Measurements from ENCODE around the gene MAPKBP1.

MAPKBP1 gene

DNA sequence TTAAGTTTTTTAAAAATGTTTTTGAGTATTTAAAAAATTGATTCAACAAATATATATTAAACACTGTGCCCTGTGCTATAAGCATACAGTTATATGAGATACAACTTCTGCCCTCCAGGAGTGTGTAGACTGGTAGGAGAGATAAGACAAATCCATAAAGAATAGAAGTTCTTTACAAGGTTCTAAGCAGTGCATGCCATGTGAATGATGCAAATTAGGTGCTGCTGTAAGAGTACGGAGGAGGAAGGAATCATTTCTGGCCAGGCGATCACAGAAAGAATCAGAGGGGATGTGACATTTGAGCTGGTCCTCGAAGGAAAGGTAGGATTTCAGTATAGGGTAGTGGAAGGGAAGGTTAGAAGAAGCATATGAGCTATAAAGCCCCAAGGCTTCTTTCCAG lies 14.0 kb downstream of the MAPKBP1 start:
- no peak for DNase-seq (ENCODE audit: low spot score)

DNA sequence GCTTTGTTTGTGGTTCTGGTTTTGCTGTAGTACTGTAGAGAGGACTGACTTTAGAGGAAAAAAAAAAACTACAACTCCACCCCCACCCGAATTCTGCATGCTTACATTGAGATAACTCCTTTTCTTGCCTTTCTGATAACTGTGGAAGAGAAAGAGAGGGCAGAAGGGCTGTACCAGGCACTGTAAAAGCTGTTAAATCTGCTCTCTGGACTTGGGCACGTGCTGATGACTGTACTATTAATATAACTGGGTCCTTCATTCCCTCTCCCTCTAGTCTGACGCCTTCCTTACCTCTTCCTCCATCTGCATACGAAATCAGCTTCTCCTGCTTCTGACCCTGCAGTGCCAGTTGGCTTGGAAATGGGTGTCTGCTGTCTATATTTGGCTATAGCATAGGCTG lies 15.0 kb downstream of the MAPKBP1 start:
- DNase-seq (ENCODE audit: low spot score): no peak

DNA sequence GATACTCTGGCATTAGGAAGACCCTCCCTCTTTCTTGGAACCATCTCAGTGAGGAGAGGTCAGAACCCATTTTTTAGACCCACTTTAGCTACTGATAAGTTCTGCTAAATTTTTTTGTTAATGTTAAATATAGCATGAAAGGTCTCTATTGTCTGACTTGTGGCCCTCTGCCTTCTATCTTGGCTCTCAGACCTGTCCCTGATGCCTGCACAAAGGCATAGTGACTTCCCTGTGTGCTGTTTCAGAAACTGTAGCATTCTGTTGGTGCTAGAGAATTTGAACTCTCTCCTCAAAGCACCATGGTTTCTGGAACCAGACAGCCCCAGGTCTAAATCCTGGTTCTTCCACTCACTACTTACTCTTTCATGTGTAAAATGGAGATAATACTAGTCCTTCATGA lies 15.4 kb downstream of the MAPKBP1 start:
- DNase-seq (ENCODE audit: low spot score): no peak

DNA sequence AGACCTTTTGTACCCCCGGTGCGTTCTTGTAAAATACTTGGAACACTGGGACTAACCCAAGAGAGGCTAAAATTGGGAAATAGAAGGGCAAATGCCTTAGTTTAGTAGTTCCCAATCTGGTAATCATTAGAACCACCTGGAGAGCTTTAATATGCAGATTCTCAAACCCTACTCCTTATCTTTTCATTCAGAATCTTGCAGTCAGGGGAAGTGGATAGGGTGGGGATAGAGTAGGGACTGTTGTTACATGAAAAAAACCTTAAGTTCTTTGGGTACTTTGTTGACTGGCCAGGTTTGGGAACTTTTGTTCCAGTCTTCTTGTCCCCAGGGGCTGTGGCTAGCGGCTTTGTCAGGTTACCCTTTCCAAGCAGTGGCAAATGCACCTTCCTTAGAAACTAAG lies 15.9 kb downstream of the MAPKBP1 start:
- no peak for DNase-seq (ENCODE audit: low spot score)

DNA sequence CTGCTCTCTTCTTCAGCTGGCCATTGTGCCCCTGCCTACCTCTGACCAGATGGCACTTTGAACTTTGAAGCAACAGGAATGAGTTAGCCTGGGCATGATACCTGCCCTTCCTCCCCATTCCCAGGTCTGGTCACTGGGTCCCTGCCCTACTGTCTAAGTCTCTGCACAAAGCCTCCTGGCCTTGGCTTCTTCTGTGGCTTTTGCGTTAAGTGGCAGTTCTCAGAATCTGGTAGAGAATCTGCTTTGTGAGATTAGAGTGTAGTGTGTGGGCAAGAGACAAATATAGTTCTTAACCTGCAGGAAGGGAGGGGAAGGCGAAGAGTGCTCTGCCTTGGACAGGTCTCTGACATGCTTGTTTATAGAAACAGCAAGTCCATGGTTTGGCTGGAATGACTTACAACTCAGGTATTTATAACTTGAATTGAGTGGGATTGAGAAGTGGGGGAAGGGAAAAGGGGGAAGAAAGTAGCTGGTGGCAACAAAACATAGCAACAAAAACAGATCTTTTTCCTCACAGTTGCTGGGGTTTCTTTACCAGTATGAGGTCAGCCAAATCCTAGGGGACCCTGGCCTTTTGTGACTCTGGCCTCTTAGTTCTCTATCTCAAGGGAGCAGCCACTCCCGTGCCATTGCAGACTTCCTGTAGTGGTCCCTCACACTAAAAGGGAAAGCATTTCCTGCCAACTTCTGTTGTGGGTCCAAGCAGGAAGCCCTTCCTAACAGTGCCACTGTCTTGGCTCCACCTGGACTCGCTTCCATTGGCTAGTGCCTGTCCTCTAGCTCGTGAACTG lies 16.7 kb downstream of the MAPKBP1 start:
- no peak for DNase-seq (ENCODE audit: low spot score)

DNA sequence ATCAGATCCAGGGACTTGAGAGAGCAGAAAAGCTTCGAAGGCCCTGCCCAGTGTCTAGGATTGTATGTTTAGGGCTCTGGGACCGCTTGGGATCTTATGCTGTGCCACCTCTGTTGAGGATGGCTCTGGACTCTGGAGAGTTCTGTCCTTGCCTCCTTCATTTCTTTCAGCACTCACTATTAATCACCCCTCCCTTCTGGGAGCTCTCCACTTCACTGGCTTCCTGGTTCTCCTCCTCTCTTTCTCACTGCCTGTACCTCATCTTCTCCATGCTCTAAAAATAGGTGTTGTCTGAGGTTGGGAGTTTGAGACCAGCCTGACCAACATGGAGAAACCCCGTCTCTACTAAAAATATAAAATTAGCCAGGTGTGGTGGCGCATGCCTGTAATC lies 17.3 kb downstream of the MAPKBP1 start:
- no peak for DNase-seq (ENCODE audit: low spot score)

DNA sequence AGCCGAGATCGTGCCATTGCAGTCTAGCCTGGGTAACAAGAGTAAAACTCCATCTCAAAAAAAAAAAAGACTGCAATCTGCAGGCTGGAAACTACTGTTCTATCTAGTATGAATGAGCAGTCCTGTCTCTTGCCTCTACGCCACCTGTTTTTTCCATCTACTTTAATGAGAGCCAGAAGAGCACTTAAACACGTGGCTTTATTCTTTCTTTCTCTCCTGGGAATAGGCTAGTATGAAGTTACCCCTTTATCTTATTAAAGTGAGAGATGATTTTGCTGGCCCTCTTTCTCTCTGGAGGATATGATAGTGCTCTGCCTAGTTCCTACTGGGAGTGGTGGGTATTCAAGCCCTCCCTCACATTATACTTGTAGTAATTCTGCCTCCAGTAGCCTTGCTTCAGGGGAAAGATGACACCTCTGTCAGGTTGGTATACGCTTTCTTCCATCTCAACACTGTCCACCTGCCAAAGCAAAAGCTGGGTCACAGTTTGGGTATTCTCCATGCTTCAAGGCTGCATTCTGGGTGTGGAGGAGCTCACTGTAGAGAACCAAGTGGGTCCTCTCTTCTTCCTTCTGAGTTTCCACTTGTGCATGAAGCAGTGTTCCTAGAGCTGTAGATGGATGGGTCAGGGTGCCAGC lies 17.8 kb downstream of the MAPKBP1 start:
- no peak for DNase-seq (ENCODE audit: low spot score)

DNA sequence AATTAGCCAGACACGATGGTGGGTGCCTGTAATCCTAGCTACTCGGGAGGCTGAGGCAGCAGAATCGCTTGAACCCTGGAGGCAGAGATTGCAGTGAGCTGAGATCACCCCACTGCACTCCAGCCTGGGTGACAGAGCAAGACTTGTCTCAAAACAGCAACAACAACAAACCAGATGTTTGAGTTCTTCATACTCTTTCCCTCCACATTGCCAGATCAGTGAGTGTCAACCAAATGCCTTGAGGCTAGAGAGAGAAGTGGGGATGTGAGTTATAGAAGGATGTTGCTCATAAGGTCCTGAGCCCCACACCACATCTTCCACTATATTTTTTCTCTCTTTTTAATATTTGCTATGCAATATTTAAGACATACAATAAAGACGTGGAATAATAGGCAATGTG lies 19.8 kb downstream of the MAPKBP1 start:
- no peak for DNase-seq (ENCODE audit: low spot score)

DNA sequence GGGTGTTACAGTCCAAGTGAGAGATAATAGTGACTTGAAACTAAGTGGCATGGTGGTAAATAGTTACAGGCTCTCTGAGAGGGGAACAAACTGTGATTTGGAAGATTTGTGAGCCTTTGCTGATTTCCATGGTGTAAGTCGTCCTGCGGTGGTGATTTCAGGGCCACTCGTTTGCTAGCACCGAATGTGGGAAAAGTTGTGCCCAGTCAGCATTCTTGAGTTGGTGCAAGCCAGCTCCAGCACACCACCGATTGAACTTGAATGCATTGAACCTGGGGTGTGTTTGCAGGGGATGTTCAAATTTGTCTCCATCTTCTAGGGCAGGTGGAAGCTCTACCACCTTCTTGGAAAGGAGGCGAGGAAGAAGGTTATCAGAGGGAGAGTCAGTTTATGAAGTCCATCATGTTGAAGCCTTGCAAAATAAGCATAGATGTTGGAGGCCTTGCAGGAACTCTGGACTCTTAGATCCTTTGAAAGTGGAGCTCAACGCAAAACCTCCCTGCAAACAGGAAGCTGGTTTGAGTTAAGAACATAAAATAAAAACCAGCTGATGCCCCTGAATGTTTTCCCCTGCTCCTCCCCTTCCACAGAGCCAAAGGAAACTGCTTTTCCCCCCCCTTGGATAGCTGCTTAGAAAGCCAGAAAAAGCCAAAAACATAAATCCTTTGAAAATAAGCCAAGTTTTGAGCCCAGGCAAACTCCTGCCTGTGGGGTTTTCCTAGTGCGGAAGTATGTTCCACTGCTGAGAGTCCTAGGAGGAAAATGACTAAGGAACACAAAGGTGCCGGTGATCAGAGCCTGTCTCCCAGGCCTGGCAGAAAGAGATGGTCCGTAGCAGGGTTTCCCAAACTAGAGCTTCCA lies 21.9 kb downstream of the MAPKBP1 start:
- no peak for DNase-seq (ENCODE audit: low spot score)

DNA sequence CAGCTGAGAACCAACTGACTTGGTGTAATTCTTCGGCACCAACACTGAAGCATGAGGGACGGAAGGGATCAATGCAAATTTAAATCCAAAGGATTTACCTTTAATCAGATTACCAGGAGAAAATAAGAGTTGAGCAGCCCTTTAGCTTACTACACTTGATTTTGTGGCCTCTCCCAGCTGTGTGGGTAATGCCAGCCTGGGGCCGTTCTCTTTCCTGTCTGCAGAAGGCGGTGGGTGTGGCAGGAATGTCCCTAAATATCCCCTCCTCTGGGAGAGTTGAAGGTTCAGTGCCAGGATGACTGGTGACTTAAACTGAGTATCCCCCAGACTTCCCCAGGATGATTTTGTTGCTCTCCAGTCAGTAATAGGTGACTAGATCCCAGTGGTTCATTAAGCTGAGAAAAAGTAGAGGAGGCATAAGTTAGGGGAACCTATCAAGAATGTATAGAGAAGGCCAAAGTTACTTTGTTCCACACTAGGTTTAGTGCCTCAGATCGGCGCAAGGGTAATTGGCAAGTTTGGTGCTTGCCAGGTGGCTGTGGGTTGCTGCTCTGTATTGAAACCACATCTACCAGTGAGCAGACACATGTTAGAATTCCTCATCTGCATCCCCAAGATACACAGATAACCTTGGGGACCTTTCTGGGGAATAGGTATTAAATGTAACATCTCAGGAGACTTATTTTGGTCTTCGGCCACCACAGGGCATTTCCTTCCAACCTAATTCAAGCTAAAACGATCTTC lies 23.1 kb downstream of the MAPKBP1 start:
- DNase-seq (ENCODE audit: low spot score): no peak

DNA sequence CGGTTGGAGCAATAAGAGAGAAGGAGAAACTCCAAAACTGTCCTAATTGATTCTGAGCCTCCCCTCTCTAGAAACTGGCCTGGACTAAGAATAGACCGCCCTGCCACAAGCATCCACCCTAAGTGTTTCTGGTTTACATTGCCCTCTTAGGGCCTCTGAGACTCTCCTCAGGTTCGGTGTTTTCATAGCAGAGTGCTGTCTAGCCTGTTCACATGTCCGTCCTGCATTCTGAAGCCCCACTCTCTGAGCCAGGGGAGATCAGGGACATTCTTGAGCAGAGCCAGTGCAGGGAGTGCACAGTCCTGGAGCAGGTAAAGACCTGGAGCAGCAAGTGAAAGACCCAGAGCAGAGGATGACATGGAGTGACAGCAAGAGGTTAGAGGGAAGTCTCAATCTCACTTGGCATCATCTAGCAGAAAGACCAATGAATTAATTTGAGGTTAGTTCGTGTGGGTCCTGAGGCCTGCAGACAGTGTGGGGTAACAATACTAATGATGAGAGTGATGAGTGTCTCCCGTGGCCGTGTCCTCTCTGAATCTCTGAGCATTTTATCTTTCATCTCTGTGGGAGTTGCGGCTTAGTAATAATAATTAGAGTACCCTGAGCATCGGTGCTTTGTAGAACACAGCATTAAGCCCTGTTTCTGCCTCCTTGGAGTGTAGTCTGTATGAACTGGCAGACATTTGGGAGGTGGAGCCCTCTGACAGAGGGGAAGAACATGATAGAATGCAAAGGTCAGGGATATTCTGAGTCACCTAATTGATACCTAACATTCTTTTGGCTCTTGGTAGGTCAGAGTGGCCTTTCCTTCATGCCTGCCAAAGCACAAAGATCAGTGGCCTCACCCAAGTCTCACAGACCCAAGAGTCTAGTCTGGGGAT lies 24.6 kb downstream of the MAPKBP1 start:
- DNase-seq (ENCODE audit: low spot score): no peak

DNA sequence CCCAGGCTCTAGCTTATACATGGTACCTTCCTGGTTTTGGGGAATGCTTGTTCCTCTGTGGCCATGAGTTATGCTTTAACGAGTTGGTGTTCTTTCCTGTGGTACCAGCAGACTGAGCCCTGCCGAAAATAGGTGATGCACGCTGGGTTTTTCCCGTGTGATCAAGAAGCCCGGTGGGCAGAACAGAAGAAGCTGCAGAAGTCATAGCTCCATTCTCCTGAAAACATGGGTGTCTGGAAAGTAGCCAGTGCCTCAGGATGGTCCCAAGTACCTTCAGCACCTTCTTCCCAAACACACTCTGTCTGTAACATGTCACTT lies 25.2 kb downstream of the MAPKBP1 start:
- DNase-seq (ENCODE audit: low spot score): no peak

DNA sequence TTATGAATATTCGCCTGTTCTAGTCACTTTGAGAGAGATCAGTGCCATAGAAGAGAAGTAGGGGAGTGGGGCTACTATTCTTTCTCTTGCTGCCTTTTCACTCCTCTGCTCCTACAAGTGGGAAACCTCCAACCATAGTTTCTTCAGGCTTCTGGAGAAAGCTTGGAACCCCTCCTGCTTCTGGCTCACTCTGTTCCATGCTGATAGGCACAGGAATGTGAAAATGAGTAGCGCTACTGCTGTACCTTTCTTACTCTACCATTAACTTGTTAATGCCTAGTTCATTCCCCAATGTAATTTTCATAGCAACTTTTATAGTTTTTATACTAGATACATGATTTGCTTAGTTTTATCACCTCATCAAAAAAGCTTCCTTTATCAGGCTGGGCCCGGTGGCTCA lies 26.9 kb downstream of the MAPKBP1 start:
- no peak for DNase-seq (ENCODE audit: low spot score)

DNA sequence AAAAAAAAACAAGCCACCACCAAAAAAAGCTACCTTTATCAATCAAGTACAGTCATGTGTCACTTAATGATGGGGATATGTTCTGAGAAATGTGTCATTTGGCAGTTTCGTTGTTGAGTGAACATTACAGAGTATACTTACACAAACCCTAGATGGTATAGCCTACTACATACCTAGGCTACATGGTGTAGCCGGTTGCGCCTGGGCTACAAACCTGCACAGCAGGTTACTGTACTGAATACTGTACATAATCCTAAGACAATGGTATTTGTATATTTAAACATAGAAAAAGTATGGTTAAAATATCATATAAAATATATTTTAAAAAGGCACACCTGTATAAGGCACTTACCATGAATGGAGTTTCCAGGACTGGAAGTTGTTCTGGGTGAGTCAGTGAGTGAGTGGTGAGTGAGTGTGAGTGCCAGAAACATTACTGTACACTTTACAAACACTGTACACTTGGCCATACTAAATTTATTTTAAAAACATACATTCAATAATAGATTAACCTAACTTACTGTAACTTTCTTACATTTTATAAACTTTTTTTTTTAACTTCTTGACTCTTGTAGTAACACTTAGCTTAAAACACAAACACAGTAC lies 27.7 kb downstream of the MAPKBP1 start:
- DNase-seq (ENCODE audit: low spot score): no peak

DNA sequence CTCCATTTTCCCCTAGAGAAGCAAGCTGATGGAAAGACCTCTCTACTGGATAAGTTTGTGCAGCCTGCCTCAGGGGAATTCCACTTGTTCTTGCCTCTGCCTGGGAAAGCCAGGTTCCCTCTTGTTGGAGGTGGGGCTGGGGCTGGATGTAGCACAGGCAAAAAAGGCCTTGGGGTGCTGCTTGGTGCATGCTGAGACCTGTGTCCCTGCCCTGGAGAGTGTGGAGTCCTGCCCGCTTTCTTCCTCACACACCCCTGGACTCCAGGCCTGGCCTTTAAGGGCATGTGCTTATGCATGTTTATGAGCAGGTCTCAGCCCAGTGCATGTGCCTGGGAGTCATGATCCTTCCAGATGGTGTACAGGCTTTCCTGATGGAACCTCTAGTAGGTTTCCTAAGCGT lies 30.1 kb downstream of the MAPKBP1 start:
- DNase-seq (ENCODE audit: low spot score): no peak

DNA sequence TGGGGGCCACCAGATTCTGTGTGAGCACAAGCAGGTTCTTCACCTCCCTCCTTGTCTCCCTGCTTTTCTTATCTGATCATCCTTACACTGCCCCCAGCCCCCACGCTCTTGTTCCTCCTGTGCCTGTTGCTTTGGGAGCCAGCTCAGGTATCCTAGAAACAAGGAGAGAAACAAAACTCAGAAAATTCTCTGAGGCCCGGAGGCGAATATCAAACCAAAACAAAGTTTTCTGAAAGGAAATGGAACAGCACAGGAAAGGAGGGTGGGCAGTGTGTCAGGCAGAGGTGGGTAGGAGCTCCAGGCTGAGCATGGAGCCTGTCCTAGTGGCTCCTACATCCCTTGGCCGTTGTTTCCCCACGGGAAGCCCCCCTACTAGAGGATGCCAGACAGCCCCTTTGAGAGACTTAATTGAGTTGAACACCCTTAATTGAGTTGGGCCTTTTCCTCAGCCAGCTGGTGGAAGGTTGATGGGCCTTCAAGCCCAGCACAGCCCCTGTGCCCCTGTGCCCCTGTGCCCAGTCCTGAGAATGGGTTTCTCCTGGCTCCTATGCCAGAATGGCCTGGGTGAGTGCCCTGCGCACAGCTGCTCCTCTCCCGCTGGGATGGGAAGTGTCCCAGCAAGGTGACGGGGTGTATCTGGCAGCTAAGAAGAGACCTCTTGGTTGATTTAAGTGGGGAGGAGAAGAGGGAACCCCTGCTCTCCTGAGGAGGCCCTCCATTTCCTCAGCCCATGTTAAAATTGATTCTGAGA lies 30.8 kb downstream of the MAPKBP1 start:
- DNase-seq (ENCODE audit: low spot score): no peak

DNA sequence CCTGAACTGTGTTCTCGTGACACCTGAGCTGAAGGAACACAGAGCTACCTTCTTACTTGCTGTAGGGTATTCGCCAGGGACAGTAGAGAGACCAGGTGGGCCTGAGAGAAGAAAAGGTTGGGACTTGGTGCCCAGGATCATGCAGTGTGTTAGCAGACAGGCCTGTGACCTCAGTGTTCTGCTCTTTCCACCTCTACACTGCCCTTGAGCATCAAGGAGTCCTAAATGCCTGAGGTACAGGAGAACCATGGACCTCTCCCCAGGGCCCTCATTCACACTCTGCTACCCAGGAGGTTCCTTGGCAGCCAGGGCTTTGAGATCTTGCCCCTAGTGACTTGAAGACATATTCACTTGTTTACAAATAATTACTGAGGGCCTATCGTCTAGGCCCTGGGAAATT lies 31.4 kb downstream of the MAPKBP1 start:
- no peak for DNase-seq (ENCODE audit: low spot score)

DNA sequence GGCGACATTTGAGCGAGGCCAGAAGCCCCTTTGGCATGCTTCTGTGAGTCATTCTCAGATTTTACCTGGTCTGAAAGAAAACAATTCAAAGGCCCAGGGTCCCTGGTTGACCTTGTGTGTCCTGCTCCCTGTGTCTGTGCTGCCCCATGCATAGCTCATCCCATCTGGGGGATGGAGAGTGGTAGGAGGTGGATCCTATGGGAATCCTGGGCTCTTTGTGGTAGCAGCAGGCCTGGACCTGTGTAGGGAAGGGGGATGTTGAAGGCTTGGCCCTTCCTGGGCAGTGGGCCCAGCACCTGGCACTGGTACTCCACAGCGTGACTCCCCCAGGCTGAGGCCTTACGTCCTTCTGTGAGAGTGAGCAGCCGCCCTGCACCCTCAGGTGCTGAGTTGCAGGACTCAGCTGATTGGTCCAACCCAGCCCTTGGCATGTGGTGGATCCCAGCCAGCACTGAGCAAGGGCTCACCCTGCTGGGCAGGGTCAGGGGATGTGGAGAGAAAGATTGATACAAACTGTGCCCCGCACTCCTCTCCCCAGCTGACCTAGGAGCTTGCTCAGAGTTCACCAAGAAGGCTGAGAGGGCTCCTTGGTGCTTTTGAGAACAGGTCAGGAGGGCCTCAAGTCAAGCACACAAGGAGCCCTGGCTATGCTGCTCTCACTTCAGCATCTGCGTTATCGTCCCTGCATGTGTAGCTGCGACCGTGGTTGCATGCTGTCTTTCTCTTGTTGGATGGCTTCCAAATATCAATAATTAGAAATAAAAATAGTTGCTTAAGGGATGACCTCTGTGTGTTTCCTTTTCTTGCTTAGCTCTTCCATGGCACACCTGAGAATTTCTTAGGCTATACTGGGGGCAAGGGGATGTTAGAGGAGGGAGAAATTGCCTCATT lies 32.3 kb downstream of the MAPKBP1 start:
- DNase-seq (ENCODE audit: low spot score): no peak

DNA sequence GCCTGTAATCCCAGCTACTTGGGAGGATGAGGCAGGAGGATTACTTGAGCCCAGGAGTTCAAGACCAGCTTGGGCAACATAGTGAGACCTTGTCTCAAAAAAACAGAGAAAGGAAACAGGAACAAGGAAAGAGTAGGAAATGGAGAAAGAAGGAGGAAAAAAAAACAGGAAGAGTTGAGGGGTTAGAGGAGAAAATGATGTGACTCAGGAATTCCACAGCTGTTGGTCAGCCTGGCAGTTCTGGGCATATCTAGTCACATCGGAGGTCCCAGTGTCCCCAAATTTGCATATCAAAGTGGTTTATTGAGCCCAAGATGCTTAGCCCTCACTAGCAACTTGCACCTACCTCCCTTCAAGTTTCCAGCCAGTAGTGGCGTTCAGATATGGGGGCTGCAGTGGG lies 34.8 kb downstream of the MAPKBP1 start:
- DNase-seq (ENCODE audit: low spot score): no peak
